ENCODE measurements around the gene GNG3.

The GNG3 gene

DNA sequence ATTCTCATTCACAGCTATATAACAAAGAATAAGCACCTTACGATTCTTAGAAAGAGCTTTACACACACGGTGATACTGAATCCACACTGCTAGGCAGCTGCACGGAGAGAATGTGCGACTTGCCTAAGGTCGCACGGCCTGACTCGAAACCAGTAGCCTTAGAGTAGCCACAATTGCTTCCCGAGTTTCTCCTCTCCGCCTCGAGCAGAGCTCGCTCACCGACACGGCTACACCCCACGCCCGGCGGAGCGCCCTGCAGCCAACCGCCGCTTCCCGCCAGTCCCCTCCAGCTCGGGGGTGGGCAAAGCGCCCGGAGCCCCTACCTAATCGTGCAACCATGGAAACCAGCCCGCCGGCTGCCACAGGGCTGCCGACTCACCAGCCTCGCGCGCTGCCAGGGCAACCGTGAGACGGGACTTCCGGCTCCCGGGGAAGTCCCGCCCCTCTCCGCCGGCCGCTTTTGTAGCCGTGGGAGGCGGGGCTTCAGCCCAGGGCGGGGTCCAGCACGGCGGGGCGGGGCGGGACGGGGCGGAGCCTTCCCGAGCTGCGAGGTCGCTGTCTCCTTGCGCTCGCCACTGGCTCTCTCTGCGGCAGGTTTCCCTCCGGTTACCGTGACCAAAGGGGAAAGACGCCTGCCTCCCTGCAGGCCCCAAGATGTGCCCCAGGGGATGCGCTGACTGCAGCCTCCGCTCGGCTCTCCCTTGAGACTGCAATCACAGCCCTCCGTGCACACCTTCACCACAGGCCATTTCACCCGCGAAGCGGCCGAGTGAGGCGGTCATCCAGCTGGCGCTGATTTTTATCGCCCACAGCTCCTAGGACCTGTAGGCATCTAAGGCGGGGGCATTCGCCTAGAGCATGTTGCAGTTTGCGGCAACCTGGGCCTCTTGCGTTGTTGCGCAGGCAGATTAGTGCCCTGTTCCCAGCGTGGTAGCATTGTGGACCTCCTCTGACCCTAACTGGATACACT is 1.3 kb upstream of the GNG3 start:
- Histone ChIP-seq H3K79me2 (ENCODE audit: insufficient read depth, low read length) (no peaks in the 10 kb centered on the region), H4K20me1 (ENCODE audit: insufficient read depth, low read length, poor library complexity, severe bottlenecking) (peaks cover 5% of the 10 kb centered on the region), H3F3A (ENCODE audit: low read depth) (peaks cover 6% of the 10 kb centered on the region), H3K9me2 (replicated peaks; ENCODE audit: low read depth, low read length) (no peaks in the 10 kb centered on the region), H3K9ac (ENCODE audit: low read depth, low read length, poor library complexity, severe bottlenecking) (peak overlapping the region; percentile 72), H3K4me2 (ENCODE audit: low read depth, low read length, poor library complexity, severe bottlenecking) (peak overlapping the region; percentile 86), H3K27me3 (ENCODE audit: insufficient read depth, low read length, poor library complexity, severe bottlenecking) (no peaks in the 10 kb centered on the region), H3K36me3 (ENCODE audit: insufficient read depth, low read length) (peaks cover 36% of the 10 kb centered on the region), H2AFZ (ENCODE audit: low read length) (peak overlapping the region; percentile 37), H3K4me3 (ENCODE audit: low read length, poor library complexity, severe bottlenecking) (peak overlapping the region; percentile 73), H3K9me3 (ENCODE audit: insufficient read depth, low read depth, low read length) (no peaks in the 10 kb centered on the region), H3K4me1 (ENCODE audit: insufficient read depth, low read length, poor library complexity, severe bottlenecking) (peaks cover 13% of the 10 kb centered on the region)
- no peak for TF ChIP-seq EZH2phosphoT487 (IDR thresholded peaks at IDR 0.05; ENCODE audit: borderline replicate concordance)
- TF ChIP-seq, protein P1, sequence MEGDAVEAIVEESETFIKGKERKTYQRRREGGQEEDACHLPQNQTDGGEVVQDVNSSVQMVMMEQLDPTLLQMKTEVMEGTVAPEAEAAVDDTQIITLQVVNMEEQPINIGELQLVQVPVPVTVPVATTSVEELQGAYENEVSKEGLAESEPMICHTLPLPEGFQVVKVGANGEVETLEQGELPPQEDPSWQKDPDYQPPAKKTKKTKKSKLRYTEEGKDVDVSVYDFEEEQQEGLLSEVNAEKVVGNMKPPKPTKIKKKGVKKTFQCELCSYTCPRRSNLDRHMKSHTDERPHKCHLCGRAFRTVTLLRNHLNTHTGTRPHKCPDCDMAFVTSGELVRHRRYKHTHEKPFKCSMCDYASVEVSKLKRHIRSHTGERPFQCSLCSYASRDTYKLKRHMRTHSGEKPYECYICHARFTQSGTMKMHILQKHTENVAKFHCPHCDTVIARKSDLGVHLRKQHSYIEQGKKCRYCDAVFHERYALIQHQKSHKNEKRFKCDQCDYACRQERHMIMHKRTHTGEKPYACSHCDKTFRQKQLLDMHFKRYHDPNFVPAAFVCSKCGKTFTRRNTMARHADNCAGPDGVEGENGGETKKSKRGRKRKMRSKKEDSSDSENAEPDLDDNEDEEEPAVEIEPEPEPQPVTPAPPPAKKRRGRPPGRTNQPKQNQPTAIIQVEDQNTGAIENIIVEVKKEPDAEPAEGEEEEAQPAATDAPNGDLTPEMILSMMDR (conservative IDR thresholded peaks at IDR 0.05; ENCODE audit: low read length), result no peak

DNA sequence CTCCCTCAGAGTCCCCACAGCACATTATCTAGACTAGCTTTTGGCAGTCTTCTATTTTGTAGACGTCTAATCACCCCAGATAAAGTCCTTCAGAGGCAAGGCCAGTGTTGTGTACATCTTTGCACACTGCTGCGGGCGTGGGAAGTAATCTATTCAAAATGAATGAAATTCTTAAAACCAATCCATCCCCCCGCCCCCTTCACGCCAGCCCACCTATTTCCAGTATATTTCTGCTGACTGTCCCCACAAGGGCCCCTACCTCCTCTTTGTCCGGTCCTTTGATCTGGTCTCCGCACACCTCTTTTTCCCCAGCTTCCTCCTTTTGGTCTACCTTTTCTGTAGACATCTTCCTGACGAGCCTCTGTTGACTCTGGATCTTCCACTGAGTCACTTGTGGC is 627 bp upstream of the GNG3 start:
- H3K4me2 ChIP-seq (ENCODE audit: low read depth, low read length, poor library complexity, severe bottlenecking), result no peak overlapping the region
- H3K36me3 ChIP-seq (ENCODE audit: insufficient read depth, low read length), result peaks cover 42% of the 10 kb centered on the region
- peaks cover 9% of the 10 kb centered on the region for H4K20me1 ChIP-seq (ENCODE audit: insufficient read depth, low read length, poor library complexity, severe bottlenecking)
- no peaks in the 10 kb centered on the region for H3K9me2 ChIP-seq (replicated peaks; ENCODE audit: low read depth, low read length)
- H2AFZ ChIP-seq (ENCODE audit: low read length), result no peak overlapping the region
- no peaks in the 10 kb centered on the region for H3K27me3 ChIP-seq (ENCODE audit: insufficient read depth, low read length, poor library complexity, severe bottlenecking)
- no peak overlapping the region for H3K4me3 ChIP-seq (ENCODE audit: low read length, poor library complexity, severe bottlenecking)
- H3K9me3 ChIP-seq (ENCODE audit: insufficient read depth, low read depth, low read length), result no peaks in the 10 kb centered on the region
- H3K4me1 ChIP-seq (ENCODE audit: insufficient read depth, low read length, poor library complexity, severe bottlenecking), result peaks cover 13% of the 10 kb centered on the region
- no peaks in the 10 kb centered on the region for H3K79me2 ChIP-seq (ENCODE audit: insufficient read depth, low read length)
- peaks cover 6% of the 10 kb centered on the region for H3F3A ChIP-seq (ENCODE audit: low read depth)
- TF ChIP-seq EZH2phosphoT487 (IDR thresholded peaks at IDR 0.05; ENCODE audit: borderline replicate concordance), result no peak
- TF ChIP-seq, protein P1 (conservative IDR thresholded peaks at IDR 0.05; ENCODE audit: low read length), result no peak
- H3K9ac ChIP-seq (ENCODE audit: low read depth, low read length, poor library complexity, severe bottlenecking), result no peak overlapping the region

DNA sequence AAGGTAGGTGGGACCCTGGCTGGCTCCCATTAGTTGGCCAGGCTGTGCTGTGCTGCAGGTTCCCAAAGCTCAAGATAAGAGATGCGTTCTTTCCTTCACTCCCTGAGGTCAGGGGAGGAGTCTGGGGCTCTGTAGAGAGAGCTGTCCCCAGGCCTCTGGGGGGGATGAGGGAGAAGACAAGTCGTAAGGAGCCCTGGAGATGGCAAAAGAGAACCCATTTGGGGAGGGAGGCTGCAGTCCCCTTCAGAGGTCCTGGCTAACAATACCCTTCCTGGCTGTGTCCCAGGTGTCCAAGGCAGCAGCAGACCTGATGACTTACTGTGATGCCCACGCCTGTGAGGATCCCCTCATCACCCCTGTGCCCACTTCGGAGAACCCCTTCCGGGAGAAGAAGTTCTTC is 916 bp downstream of the GNG3 start:
- H2AFZ ChIP-seq (ENCODE audit: low read length), result no peak overlapping the region
- TF ChIP-seq, protein P1 (conservative IDR thresholded peaks at IDR 0.05; ENCODE audit: low read length), result no peak
- no peak for TF ChIP-seq EZH2phosphoT487 (IDR thresholded peaks at IDR 0.05; ENCODE audit: borderline replicate concordance)
- H3K4me3 ChIP-seq (ENCODE audit: low read length, poor library complexity, severe bottlenecking), result no peak overlapping the region
- no peaks in the 10 kb centered on the region for H3K27me3 ChIP-seq (ENCODE audit: insufficient read depth, low read length, poor library complexity, severe bottlenecking)
- H3K9ac ChIP-seq (ENCODE audit: low read depth, low read length, poor library complexity, severe bottlenecking), result no peak overlapping the region
- peaks cover 12% of the 10 kb centered on the region for H3F3A ChIP-seq (ENCODE audit: low read depth)
- H3K79me2 ChIP-seq (ENCODE audit: insufficient read depth, low read length), result peaks cover 4% of the 10 kb centered on the region; the same call in 1 of the 2 replicates
- peaks cover 17% of the 10 kb centered on the region for H4K20me1 ChIP-seq (ENCODE audit: insufficient read depth, low read length, poor library complexity, severe bottlenecking)
- peaks cover 56% of the 10 kb centered on the region for H3K36me3 ChIP-seq (ENCODE audit: insufficient read depth, low read length)
- H3K9me3 ChIP-seq (ENCODE audit: insufficient read depth, low read depth, low read length), result no peaks in the 10 kb centered on the region
- H3K4me1 ChIP-seq (ENCODE audit: insufficient read depth, low read length, poor library complexity, severe bottlenecking), result peaks cover 13% of the 10 kb centered on the region
- no peaks in the 10 kb centered on the region for H3K9me2 ChIP-seq (replicated peaks; ENCODE audit: low read depth, low read length)
- H3K4me2 ChIP-seq (ENCODE audit: low read depth, low read length, poor library complexity, severe bottlenecking), result no peak overlapping the region
